Measurements from ENCODE around the gene GIPC1.

Gene GIPC1

DNA sequence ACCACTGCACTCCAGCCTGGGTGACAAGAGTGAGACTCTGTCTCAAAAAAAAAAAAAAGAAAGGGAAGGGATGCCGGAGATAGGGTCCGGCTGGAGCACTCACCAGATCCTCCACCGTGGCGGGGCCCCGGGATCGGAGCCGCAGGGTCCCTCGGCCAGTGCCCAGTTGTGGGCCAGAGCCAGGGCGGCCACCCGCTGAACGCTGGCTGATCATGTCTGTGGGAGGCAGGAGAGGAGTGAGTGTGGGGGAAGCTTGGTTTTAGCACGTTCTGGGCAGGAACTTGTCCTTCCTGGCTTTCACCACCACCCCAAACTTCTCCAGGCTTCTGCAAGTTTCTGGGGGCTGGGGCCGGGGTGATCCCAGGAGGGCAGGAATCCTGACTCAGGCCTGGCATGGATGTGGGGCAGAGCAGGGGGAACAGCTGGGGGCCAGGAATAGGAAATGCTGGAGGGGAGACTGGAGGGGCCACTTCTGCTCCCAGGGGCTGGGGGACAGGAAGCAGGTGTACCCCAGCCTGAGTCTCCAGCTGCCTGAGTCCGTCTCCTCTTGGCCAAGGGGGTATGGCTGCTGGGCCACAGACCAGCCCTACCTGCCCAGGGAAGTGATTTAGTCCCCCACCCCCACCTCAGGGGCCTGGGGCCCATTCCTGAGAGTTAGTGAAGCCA is 16.5 kb downstream of the GIPC1 start:
- no peak overlapping the region for H3K9ac ChIP-seq (ENCODE audit: low read length)
- no peak overlapping the region for H3K4me2 ChIP-seq (ENCODE audit: low read length)
- no peak overlapping the region for H2AFZ ChIP-seq (ENCODE audit: low read length)
- no peaks in the 10 kb centered on the region for H3K9me3 ChIP-seq (ENCODE audit: low read length)
- no peak overlapping the region for H3K4me3 ChIP-seq (ENCODE audit: low read depth, low read length, poor library complexity, severe bottlenecking)
- no peaks in the 10 kb centered on the region for H3K9me2 ChIP-seq (ENCODE audit: low read depth, low read length)
- TF ChIP-seq, protein P1, sequence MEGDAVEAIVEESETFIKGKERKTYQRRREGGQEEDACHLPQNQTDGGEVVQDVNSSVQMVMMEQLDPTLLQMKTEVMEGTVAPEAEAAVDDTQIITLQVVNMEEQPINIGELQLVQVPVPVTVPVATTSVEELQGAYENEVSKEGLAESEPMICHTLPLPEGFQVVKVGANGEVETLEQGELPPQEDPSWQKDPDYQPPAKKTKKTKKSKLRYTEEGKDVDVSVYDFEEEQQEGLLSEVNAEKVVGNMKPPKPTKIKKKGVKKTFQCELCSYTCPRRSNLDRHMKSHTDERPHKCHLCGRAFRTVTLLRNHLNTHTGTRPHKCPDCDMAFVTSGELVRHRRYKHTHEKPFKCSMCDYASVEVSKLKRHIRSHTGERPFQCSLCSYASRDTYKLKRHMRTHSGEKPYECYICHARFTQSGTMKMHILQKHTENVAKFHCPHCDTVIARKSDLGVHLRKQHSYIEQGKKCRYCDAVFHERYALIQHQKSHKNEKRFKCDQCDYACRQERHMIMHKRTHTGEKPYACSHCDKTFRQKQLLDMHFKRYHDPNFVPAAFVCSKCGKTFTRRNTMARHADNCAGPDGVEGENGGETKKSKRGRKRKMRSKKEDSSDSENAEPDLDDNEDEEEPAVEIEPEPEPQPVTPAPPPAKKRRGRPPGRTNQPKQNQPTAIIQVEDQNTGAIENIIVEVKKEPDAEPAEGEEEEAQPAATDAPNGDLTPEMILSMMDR (IDR thresholded peaks at IDR 0.05; ENCODE audit: low read length) = no peak
- TF ChIP-seq EZH2 (IDR thresholded peaks at IDR 0.05; ENCODE audit: borderline replicate concordance, low read length) = no peak
- H3K4me1 ChIP-seq (ENCODE audit: insufficient read depth, low read length, severe bottlenecking) = peaks cover 7% of the 10 kb centered on the region
- peaks cover 22% of the 10 kb centered on the region for H3K36me3 ChIP-seq (ENCODE audit: insufficient read depth, low read length)
- no peak overlapping the region for H3K27ac ChIP-seq (ENCODE audit: low read depth, low read length, poor library complexity, severe bottlenecking)
- no peaks in the 10 kb centered on the region for H3K79me2 ChIP-seq (ENCODE audit: insufficient read depth, low read length)
- H3K27me3 ChIP-seq (ENCODE audit: insufficient read depth, low read length) = peaks cover 6% of the 10 kb centered on the region; the same call in 1 of the 2 replicates
- no peaks in the 10 kb centered on the region for H4K20me1 ChIP-seq (ENCODE audit: insufficient read depth, low read length)
- no peaks in the 10 kb centered on the region for H3F3A ChIP-seq (ENCODE audit: insufficient read depth, low read length)

DNA sequence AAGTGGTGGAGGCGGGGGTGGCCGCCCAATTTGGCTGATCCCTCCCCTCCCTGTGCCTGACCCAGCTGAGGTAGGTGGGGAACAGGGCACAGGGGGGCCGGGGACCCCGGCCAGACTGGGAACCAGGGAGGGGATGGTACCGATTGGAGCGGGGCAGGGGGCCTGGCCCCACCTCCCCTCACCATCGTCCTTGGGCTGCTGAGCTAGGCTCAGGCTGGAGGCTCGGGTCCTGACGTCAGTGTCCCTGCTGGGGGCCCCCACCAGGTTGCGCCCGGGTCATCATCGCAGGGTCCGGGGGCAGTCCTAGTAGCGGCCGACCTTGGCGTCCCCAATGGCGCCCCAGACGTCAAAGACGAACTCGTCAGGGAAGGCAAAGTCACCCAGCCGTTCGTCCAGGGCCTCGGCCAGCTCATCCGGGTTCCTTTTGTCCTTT is 17.8 kb downstream of the GIPC1 start:
- Histone ChIP-seq H4K20me1 (ENCODE audit: insufficient read depth, low read length) (no peaks in the 10 kb centered on the region), H2AFZ (ENCODE audit: low read length) (no peak overlapping the region), H3K27me3 (ENCODE audit: insufficient read depth, low read length) (peaks cover 6% of the 10 kb centered on the region; the same call in 1 of the 2 replicates), H3K4me3 (ENCODE audit: low read depth, low read length, poor library complexity, severe bottlenecking) (no peak overlapping the region), H3K4me1 (ENCODE audit: insufficient read depth, low read length, severe bottlenecking) (peaks cover 7% of the 10 kb centered on the region), H3K79me2 (ENCODE audit: insufficient read depth, low read length) (no peaks in the 10 kb centered on the region), H3K36me3 (ENCODE audit: insufficient read depth, low read length) (peaks cover 22% of the 10 kb centered on the region), H3K27ac (ENCODE audit: low read depth, low read length, poor library complexity, severe bottlenecking) (no peak overlapping the region), H3F3A (ENCODE audit: insufficient read depth, low read length) (no peaks in the 10 kb centered on the region), H3K4me2 (ENCODE audit: low read length) (no peak overlapping the region), H3K9me3 (ENCODE audit: low read length) (no peaks in the 10 kb centered on the region), H3K9ac (ENCODE audit: low read length) (no peak overlapping the region), H3K9me2 (ENCODE audit: low read depth, low read length) (no peaks in the 10 kb centered on the region)
- TF ChIP-seq, protein P1 (IDR thresholded peaks at IDR 0.05; ENCODE audit: low read length) = no peak
- TF ChIP-seq EZH2 (IDR thresholded peaks at IDR 0.05; ENCODE audit: borderline replicate concordance, low read length) = no peak

DNA sequence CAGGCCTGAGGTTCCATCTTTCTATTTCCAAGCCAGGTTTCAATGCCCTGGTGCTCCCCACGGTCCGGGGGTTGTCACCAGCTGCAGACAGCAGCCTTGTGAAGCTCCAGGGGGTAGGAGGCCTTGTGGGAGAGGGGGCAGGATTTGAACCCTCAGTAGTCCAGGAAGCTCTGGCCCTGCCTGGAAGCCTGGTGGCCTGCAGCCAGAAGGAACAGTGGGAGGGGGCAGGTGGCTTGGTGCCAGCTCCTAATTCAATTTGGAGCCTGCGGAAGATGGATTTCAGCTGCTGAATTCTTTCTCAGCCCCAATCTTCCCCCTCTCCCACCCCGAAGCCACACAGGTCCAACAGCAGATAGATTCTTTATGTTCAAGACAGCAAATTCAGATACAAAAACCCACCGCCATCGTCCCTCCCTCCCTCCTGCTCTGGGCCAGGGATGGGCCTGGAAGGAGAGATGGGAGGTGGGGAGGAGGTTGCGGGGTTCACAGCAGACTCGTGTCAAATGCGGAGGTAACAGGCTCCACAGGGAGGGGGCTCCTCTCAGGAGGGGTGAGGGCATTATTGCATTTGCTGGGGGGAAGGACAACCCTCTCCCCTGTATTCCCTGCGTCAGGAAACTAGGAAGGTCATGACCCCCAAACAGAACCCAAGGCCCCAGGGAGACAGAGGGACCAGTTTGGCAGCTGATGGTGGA is 18.4 kb downstream of the GIPC1 start:
- no peaks in the 10 kb centered on the region for H3F3A ChIP-seq (ENCODE audit: insufficient read depth, low read length)
- peaks cover 6% of the 10 kb centered on the region; the same call in 1 of the 2 replicates for H3K27me3 ChIP-seq (ENCODE audit: insufficient read depth, low read length)
- H3K27ac ChIP-seq (ENCODE audit: low read depth, low read length, poor library complexity, severe bottlenecking) = no peak overlapping the region
- no peak overlapping the region for H3K4me3 ChIP-seq (ENCODE audit: low read depth, low read length, poor library complexity, severe bottlenecking)
- H3K4me2 ChIP-seq (ENCODE audit: low read length) = no peak overlapping the region
- H4K20me1 ChIP-seq (ENCODE audit: insufficient read depth, low read length) = no peaks in the 10 kb centered on the region
- no peaks in the 10 kb centered on the region for H3K79me2 ChIP-seq (ENCODE audit: insufficient read depth, low read length)
- no peak overlapping the region for H3K9ac ChIP-seq (ENCODE audit: low read length)
- H3K4me1 ChIP-seq (ENCODE audit: insufficient read depth, low read length, severe bottlenecking) = peaks cover 8% of the 10 kb centered on the region
- no peaks in the 10 kb centered on the region for H3K9me2 ChIP-seq (ENCODE audit: low read depth, low read length)
- peaks cover 22% of the 10 kb centered on the region for H3K36me3 ChIP-seq (ENCODE audit: insufficient read depth, low read length)
- TF ChIP-seq, protein P1 (IDR thresholded peaks at IDR 0.05; ENCODE audit: low read length) = no peak
- no peak for TF ChIP-seq EZH2 (IDR thresholded peaks at IDR 0.05; ENCODE audit: borderline replicate concordance, low read length)
- H3K9me3 ChIP-seq (ENCODE audit: low read length) = no peaks in the 10 kb centered on the region
- no peak overlapping the region for H2AFZ ChIP-seq (ENCODE audit: low read length)

Data from OCI-LY1 (cell line).